Loucy (cell line): ENCODE results near the gene PIGC.

Experiments used
- H2AFZ ChIP-seq: fragments of 200-600 bp; sonication (generic); 2 replicates; pipeline ENCODE4 v1.6.0; 2016; ENCODE audit warnings: antibody characterized with exemption, mild to moderate bottlenecking, low read length, moderate library complexity
- H3F3A ChIP-seq: fragments of 200-600 bp; 2 replicates; pipeline ENCODE4 v1.6.0; 2016; ENCODE audit warnings: antibody characterized with exemption, low read depth, mild to moderate bottlenecking
- H3K27me3 ChIP-seq: fragments of 200-600 bp; sonication (generic); 2 replicates; pipeline ENCODE4 v1.6.1; 2014; ENCODE audit warnings: low read length, mild to moderate bottlenecking; ENCODE audit not compliant: insufficient read depth, poor library complexity, severe bottlenecking
- H3K36me3 ChIP-seq: fragments of 200-600 bp; sonication (generic); 2 replicates; pipeline ENCODE4 v1.6.1; 2016; ENCODE audit warnings: low read length; ENCODE audit not compliant: insufficient read depth
- H3K4me1 ChIP-seq: fragments of 200-600 bp; sonication (generic); 2 replicates; pipeline ENCODE4 v1.5.1; 2014; ENCODE audit warnings: low read length, mild to moderate bottlenecking; ENCODE audit not compliant: insufficient read depth, poor library complexity, severe bottlenecking
- H3K4me2 ChIP-seq: fragments of 200-600 bp; sonication (generic); 2 replicates; pipeline ENCODE4 v1.6.0; 2014; ENCODE audit warnings: antibody characterized with exemption, low read length, low read depth, mild to moderate bottlenecking; ENCODE audit not compliant: poor library complexity, severe bottlenecking
- H3K4me3 ChIP-seq: fragments of 200-600 bp; sonication (generic); 2 replicates; pipeline ENCODE4 v1.5.1; 2014; ENCODE audit warnings: low read length, mild to moderate bottlenecking, mixed read lengths; ENCODE audit not compliant: poor library complexity, severe bottlenecking
- H3K79me2 ChIP-seq: fragments of 200-600 bp; sonication (generic); 2 replicates; pipeline ENCODE4 v1.6.1; 2014; ENCODE audit warnings: low read length; ENCODE audit not compliant: insufficient read depth
- H3K9ac ChIP-seq: fragments of 200-600 bp; sonication (generic); 2 replicates; pipeline ENCODE4 v1.6.0; 2014; ENCODE audit warnings: mild to moderate bottlenecking, low read depth, low read length, moderate library complexity; ENCODE audit not compliant: poor library complexity, severe bottlenecking
- H3K9me2 ChIP-seq: fragments of 200-600 bp; sonication (generic); replicated peaks from 2 replicates; pipeline ENCODE4 v1.6.1; 2016; ENCODE audit warnings: low read depth, low read length, mixed read lengths
- H3K9me3 ChIP-seq: fragments of 200-600 bp; sonication (generic); 2 replicates; pipeline ENCODE4 v1.6.1; 2014; ENCODE audit warnings: mild to moderate bottlenecking, antibody characterized with exemption, low read length, low read depth; ENCODE audit not compliant: insufficient read depth
- H4K20me1 ChIP-seq: fragments of 200-600 bp; sonication (generic); 2 replicates; pipeline ENCODE4 v1.6.0; 2014; ENCODE audit warnings: antibody characterized with exemption, low read length, mild to moderate bottlenecking; ENCODE audit not compliant: insufficient read depth, poor library complexity, severe bottlenecking
- EZH2phosphoT487 ChIP-seq: fragments of 200-600 bp; IDR thresholded peaks from 2 replicates; pipeline ENCODE4 v1.6.1; 2018; ENCODE audit warnings: antibody characterized with exemption, mild to moderate bottlenecking, moderate library complexity, borderline replicate concordance
- TF ChIP-seq, protein P1 (sequence below): fragments of 200-600 bp; sonication (generic); conservative IDR thresholded peaks from 2 replicates; pipeline ENCODE4 v1.5.1; 2014; ENCODE audit warnings: mild to moderate bottlenecking, antibody characterized with exemption, low read length

The PIGC gene

DNA sequence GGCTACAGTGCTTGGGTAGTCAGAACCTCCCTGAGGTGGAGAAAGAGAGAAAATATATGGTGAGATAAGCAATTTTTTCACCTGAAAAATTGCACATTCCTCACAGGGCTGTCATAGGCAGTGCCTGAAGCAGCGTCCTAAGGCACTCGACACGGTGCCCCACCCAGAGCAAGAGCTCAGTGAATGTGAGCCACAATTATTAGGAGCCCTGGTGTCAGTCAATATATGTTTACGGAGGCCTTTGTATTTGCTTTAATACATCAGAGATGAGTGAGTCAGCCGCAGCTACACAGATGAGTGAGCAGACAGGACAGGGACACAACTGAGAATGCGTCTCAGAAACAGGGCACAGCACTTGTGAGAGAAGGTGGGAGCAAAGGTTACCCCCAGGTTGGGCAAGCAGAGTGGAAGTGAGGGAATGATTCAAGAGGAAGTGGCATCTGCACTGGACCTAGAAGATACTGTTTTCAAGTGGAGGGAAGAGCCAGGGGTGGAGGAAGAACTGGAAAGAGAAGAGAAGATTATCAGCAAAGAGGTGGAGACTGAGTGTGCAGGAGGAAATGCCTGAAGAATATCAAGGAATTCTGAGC, 5.2 kb upstream of the PIGC start:
- Histone ChIP-seq H3K9ac (no peak overlapping the region), H4K20me1 (no peaks in the 10 kb centered on the region), H3K4me1 (peaks cover 31% of the 10 kb centered on the region), H3K4me2 (no peak overlapping the region), H3K9me2 (no peaks in the 10 kb centered on the region), H3K79me2 (0 out of 2 replicates have a peak, but pooled peaks cover 4% of the 10 kb centered on the region), H3K4me3 (no peak overlapping the region), H2AFZ (peak overlapping the region; percentile 96), H3K9me3 (no peaks in the 10 kb centered on the region), H3K36me3 (no peaks in the 10 kb centered on the region), H3K27me3 (no peaks in the 10 kb centered on the region), H3F3A (no peaks in the 10 kb centered on the region)
- TF ChIP-seq EZH2phosphoT487 = no peak
- TF ChIP-seq, protein P1, sequence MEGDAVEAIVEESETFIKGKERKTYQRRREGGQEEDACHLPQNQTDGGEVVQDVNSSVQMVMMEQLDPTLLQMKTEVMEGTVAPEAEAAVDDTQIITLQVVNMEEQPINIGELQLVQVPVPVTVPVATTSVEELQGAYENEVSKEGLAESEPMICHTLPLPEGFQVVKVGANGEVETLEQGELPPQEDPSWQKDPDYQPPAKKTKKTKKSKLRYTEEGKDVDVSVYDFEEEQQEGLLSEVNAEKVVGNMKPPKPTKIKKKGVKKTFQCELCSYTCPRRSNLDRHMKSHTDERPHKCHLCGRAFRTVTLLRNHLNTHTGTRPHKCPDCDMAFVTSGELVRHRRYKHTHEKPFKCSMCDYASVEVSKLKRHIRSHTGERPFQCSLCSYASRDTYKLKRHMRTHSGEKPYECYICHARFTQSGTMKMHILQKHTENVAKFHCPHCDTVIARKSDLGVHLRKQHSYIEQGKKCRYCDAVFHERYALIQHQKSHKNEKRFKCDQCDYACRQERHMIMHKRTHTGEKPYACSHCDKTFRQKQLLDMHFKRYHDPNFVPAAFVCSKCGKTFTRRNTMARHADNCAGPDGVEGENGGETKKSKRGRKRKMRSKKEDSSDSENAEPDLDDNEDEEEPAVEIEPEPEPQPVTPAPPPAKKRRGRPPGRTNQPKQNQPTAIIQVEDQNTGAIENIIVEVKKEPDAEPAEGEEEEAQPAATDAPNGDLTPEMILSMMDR = no peak

DNA sequence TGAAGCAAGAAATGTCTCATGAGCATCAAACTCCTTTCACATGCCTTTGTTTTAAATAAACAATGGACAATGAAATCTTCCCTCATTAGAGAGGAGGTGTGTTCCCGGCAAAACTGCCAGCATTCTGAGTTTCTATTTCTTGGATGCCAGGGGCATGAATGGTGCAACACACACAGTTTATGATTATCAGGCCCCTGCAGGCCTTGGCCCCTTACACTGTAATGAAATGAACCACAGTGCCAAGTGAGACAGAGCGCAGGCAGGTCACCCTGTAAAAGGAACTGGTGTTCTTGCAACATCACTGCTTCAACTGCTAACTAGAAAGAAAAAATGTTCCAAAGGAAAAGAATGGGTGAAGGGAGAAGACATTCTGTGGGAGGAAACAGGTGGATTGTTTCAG, 3.8 kb upstream of the PIGC start:
- Histone ChIP-seq H2AFZ (no peak overlapping the region), H3K4me3 (no peak overlapping the region), H4K20me1 (no peaks in the 10 kb centered on the region), H3K4me2 (no peak overlapping the region), H3K36me3 (no peaks in the 10 kb centered on the region), H3K9me2 (no peaks in the 10 kb centered on the region), H3F3A (no peaks in the 10 kb centered on the region), H3K4me1 (peaks cover 38% of the 10 kb centered on the region), H3K27me3 (no peaks in the 10 kb centered on the region), H3K9ac (no peak overlapping the region), H3K79me2 (peaks cover 17% of the 10 kb centered on the region), H3K9me3 (no peaks in the 10 kb centered on the region)
- TF ChIP-seq, protein P1 = no peak
- TF ChIP-seq EZH2phosphoT487 = no peak

DNA sequence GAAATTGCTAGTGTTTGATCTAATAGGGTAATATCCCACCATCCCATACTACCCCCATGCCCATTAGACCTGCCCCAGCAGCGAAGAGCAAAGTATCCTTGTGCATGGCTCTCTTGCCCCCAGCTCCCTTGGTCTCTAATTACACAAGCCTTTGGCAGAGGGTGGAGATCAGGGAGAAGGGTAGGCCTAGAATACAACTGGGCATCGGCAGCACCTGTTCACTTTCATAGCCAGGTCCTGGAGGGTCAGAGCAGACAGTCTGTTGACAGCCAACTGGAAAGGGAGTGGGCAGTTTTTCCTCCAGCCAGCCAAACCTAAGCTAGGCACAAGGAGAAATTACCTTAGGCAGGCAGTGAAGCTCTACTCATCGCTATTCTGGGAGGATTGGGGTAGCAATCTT, 2.7 kb upstream of the PIGC start:
- H2AFZ ChIP-seq = no peak overlapping the region
- peaks cover 49% of the 10 kb centered on the region for H3K4me1 ChIP-seq
- H3K36me3 ChIP-seq = no peaks in the 10 kb centered on the region

More for the DNA sequence above, 2.7 kb upstream of the PIGC start:
- Histone ChIP-seq H3K9me2 (no peaks in the 10 kb centered on the region), H3K79me2 (peaks cover 27% of the 10 kb centered on the region), H3K4me3 (no peak overlapping the region), H3F3A (no peaks in the 10 kb centered on the region), H3K9ac (no peak overlapping the region), H3K4me2 (no peak overlapping the region), H3K9me3 (no peaks in the 10 kb centered on the region), H4K20me1 (no peaks in the 10 kb centered on the region), H3K27me3 (no peaks in the 10 kb centered on the region)
- no peak for TF ChIP-seq EZH2phosphoT487
- TF ChIP-seq, protein P1 = no peak
